NCI-H1930 (cell line): ENCODE results near the gene TNN.
"Not testable (repeated sequence)": the region's sequence is repeated elsewhere in the genome, so short reads cannot be mapped to it uniquely, and the experiment has no call there.

Source experiments
- DNase-seq, 2 experiments: peaks; one replicate each; lab custom pipeline; 2025; lab: John Stamatoyannopoulos, UW

Gene TNN

GRCh38 chr1:175072099-175072951 lies 4.7 kb downstream of the TNN start:
- no peak for DNase-seq

DNA sequence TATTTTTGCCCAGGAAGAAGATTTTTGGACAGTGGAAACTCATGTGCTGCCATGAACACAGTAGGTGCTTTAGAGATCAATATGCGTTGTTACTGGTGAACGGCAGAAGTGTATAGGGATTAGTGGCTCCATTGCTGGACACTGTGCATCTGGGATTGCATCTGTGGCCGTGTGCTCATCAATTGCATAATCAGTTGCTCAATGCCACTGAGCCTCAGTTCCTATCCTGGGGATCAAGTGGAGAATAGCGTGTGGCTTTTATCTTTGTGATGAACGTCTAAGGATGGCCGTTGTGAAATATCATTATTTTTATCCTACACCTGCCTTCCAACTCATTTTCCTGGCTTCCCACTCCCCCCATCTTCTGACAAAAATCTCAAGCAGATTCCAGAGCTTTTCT lies 5.4 kb downstream of the TNN start:
- no peak for DNase-seq

- DNase-seq: no peak
Measured at GRCh38 chr1:175073633-175074032, 6.0 kb downstream of the TNN start.

GRCh38 chr1:175075572-175076568 lies 8.2 kb downstream of the TNN start:
- no peak for DNase-seq

GRCh38 chr1:175077356-175078030 lies 9.9 kb downstream of the TNN start:
- DNase-seq: no peak

- DNase-seq: no peak
Measured at GRCh38 chr1:175078629-175079028, 11.0 kb downstream of the TNN start.

DNA sequence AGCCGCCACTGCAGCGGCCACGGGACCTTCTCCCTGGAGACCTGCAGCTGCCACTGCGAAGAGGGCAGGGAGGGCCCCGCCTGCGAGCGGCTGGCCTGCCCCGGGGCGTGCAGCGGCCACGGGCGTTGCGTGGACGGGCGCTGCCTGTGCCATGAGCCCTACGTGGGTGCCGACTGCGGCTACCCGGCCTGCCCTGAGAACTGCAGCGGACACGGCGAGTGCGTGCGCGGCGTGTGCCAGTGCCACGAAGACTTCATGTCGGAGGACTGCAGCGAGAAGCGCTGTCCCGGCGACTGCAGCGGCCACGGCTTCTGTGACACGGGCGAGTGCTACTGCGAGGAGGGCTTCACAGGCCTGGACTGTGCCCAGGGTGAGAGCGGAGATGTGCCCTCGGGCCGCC lies 11.7 kb downstream of the TNN start:
- DNase-seq: no peak

- DNase-seq: no peak
Measured at GRCh38 chr1:175080030-175080429, 12.4 kb downstream of the TNN start.

GRCh38 chr1:175081983-175082382 lies 14.3 kb downstream of the TNN start:
- DNase-seq: no peak

DNA sequence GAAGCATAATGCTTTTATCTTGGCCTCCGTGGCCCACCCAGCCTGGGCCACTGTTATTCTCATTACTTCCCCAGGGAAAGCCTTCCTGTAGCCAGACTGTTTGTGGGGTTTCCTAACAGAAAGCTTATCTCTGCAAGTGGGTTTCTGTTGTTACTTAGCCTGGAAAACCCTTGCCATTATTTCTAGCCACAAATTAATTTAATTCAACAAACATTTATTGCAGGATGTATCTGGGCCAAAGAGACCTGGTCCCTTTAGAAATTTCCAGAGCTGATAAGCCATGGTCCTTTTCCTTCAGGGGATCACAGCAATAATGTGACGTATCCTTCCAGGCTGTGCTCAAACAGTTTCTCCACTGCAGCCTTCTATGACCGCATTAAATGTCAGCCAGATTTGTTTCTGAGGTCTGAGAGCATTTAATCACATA lies 20.9 kb downstream of the TNN start:
- no peak for DNase-seq

DNA sequence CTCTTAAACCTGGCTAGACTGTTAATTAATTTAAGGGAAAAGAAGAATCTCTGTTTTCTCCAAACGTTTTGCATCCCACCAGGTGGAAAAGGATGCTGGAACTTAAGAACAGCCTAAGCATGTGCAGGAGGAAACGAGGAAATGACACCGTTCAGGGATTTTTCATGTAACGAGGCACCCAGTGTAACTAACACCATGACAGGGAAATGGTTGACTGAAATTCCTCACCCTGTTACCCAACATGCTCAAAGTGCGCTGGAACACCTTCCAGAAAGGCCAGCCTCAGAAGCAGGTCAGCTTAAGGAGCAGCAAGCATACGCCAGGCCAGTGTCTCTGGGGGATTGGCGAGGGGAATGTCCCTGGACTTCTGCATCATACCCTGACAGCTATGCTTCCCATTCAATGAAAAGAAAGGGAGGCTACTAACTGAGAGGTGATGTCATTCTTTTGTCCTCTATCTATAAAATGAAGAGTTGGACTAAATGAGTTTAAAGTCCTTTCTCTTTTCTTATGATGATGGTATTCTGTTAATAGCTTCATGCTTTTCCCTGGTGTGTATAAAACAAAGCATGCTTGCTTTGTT lies 21.6 kb downstream of the TNN start:
- no peak for DNase-seq

DNA sequence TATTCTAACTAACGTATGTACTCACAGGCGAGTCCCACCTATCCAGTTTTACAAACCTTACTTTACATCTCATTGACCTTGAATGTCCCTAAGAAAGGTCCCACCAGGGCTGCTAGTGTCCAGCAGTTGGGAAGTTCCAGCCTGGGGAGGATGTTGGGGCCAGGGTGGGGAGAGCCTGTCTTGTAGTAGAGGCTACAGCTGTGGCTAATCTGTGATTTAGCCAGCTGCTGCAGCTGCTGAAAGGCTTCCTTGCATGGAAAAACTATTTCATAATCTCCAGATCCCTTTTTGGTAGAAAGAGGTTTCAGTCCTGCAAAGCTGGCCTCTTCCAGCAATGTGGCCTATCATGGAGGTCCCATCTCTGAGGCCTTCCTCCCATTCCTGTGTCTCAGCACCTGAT lies 23.1 kb downstream of the TNN start:
- no peak for DNase-seq

DNA sequence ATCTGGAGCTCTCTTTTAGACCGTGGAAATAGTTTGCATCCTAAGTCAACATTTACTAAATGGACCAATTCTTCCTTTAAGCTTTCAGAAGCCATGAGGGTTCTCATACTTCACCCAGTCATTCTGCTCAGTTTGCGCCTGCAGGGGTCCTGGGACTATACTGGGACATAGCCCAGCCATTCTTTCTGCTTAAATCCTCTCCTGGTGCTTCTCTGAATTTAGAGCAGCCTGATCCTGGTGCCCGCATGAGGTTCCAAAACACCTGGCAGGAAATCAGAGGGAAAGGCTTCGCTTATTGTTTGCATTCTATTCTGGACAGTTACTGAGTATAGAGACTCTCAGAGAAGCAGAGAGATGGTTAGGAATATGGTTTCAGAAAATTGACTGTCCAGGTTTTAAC lies 27.0 kb downstream of the TNN start:
- no peak for DNase-seq

GRCh38 chr1:175095069-175095468 lies 27.4 kb downstream of the TNN start:
- DNase-seq: no peak

GRCh38 chr1:175095978-175096607 lies 28.5 kb downstream of the TNN start:
- no peak for DNase-seq

DNA sequence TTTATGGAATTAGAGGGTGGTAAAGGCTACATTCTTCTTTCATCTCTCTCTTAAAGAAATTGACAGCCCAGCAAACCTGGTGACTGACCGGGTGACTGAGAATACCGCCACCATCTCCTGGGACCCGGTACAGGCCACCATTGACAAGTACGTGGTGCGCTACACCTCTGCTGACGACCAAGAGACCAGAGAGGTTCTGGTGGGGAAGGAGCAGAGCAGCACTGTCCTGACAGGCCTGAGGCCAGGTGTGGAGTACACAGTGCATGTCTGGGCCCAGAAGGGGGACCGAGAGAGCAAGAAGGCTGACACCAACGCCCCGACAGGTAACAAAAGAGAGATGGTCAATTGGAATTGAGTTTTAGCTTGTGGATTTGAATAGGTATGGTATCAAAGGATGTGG lies 29.7 kb downstream of the TNN start:
- no peak for DNase-seq

GRCh38 chr1:175099916-175100315 lies 32.3 kb downstream of the TNN start:
- DNase-seq: no peak

GRCh38 chr1:175102166-175102565 lies 34.5 kb downstream of the TNN start:
- DNase-seq: not testable (repeated sequence)

DNA sequence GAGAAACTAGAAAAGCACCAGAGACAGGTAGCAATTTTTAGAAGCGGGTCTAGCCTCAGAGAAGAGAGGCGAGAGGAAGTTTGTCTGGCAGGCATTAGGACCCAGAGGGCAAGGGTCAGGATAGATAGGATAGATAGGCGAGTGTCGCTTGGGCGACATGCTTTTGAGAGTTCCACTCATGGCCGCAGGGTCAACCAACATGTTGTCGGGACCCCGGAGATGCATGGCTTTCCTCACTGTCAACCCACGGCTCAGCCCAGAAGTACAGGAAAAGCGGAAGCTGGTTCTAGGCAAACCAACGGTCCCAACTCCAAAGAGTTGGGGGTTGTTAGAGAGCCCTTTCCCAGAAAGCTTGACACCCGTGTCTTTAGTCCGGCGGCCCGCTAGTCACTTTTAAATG lies 38.9 kb downstream of the TNN start:
- DNase-seq: not testable (repeated sequence)

DNA sequence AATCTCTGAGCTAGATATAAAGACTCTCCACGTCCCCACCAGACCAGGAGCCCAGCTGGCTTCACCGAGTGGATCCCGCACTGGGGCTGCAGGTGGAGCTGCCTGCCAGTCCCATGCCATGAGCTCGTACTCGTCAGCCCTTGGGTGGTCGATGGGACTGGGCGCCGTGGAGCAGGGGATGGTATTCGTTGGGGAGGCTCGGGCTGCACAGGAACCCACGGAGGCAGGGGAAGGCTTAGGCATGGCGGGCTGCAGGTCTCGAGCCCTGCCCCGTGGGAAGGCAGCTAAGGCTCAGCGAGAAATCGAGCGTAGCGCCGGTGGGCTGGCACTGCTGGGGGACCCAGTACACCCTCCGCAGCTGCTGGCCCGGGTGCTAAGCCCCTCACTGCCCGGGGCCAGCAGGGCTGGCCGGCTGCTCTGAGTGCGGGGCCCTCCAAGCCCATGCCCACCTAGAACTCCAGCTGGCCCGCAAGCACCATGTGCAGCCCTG lies 40.7 kb downstream of the TNN start:
- DNase-seq: not testable (repeated sequence)

DNA sequence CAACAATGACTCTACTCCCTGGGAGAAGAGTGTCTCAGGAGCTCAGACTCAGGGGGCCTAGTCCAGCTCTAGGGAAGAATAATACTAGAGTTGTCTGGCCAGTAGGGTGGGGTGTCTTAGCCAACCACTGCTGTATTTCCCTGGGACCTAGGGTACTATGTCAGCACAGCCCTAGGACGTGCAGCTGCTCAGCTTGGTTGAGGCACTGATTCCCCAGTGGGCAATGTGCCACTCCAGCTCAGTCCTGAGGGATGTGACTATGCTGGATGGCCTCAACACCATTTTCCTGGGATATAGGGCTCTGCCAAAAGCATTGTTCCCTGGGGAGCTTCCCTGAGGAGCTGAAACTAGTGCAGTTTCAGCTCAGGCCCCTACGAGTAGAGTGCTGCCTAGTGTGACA lies 47.4 kb downstream of the TNN start:
- no peak for DNase-seq
